Measurements from ENCODE around the gene RCSD1.

GRCh38 chr1:167705250-167705649 lies 75.2 kb downstream of the RCSD1 start:
- no peak for TF ChIP-seq POLR2A (IDR thresholded peaks at IDR 0.05)
- no peak for TF ChIP-seq CTCF (IDR thresholded peaks at IDR 0.05)
- TF ChIP-seq POLR2AphosphoS5 (IDR thresholded peaks at IDR 0.05), result no peak

Measured in prostate gland (tissue), 2 donors.